Panc1 (cell line): ENCODE measurements around the gene VAC14. TPM values are rescaled to one million over a fixed set of nuclear protein-coding genes. Genes with fewer than 3 reads are reported as not detected.

Experiments
- ATAC-seq: fragments of 200-7000 bp; cut with Tn5 transposase; 2 replicates; pipeline ENCODE4 v1.9.1; 2020; ENCODE audit warnings: mild to moderate bottlenecking, moderate library complexity
- BruUV-seq: library from RNA; stranded (reverse); fragments of 400-500 nt; replicated peaks from 2 replicates; lab custom pipeline; 2021; lab: Mats Ljungman, UMichigan
- CTCF ChIA-PET: fragments of 300-600 bp; sonication (Branson Sonifier 250); formaldehyde crosslinking; loops from one replicate; lab custom pipeline; 2022; ENCODE audit warnings: antibody characterized with exemption; lab: Charles Lee
- POLR2A ChIA-PET: fragments of 300-600 bp; sonication (Branson Sonifier 250); formaldehyde crosslinking; loops from one replicate; lab custom pipeline; 2022; ENCODE audit warnings: antibody characterized with exemption; lab: Charles Lee
- DNase-seq: peaks from one replicate; pipeline ENCODE4 v3.0.0-alpha.2; 2010; ENCODE audit warnings: low read depth, low spot score
- H3K27ac ChIP-seq: 2 replicates; pipeline ENCODE4 v1.5.1; 2011; ENCODE audit warnings: mild to moderate bottlenecking, low read length, inconsistent platforms
- H3K27me3 ChIP-seq: fragments of 200-500 bp; sonication (Bioruptor generic); 2 replicates; pipeline ENCODE4 v1.6.0; 2014; ENCODE audit warnings: low read length, inconsistent platforms; ENCODE audit not compliant: control insufficient read depth, insufficient read depth
- H3K36me3 ChIP-seq: fragments of 200-500 bp; sonication (Bioruptor generic); 2 replicates; pipeline ENCODE4 v1.5.1; 2014; ENCODE audit warnings: inconsistent platforms, mild to moderate bottlenecking, low read length, moderate library complexity; ENCODE audit not compliant: control insufficient read depth, insufficient read depth
- H3K4me1 ChIP-seq: 2 replicates; pipeline ENCODE4 v1.5.1; 2011; ENCODE audit warnings: inconsistent platforms, mild to moderate bottlenecking, low read length, moderate library complexity; ENCODE audit not compliant: control insufficient read depth, insufficient read depth
- H3K4me3 ChIP-seq, 2 experiments: 2 replicates each; pipeline ENCODE4 v1.5.1; 2011 to 2012; ENCODE audit warnings: low read depth in 2 of 2, low read length in 2 of 2, mild to moderate bottlenecking in 2 of 2, inconsistent platforms in 1 of 2, moderate library complexity in 1 of 2
- H3K9me3 ChIP-seq: fragments of 200-500 bp; sonication (Bioruptor generic); 2 replicates; pipeline ENCODE4 v1.5.1; 2014; ENCODE audit warnings: low read depth, mild to moderate bottlenecking, inconsistent platforms, low read length, moderate library complexity; ENCODE audit not compliant: control insufficient read depth, insufficient read depth
- CTCF ChIP-seq: fragments of 450-650 bp; IDR thresholded peaks from 2 replicates; pipeline ENCODE4 v1.5.1; 2017; ENCODE audit warnings: mild to moderate bottlenecking
- POLR2AphosphoS5 ChIP-seq: IDR thresholded peaks from 2 replicates; pipeline ENCODE4 v1.6.1; 2012; ENCODE audit warnings: mild to moderate bottlenecking, low read depth, low read length, moderate library complexity
- REST ChIP-seq, 2 experiments: IDR thresholded peaks; 2 replicates each; pipeline ENCODE4 v1.6.1; 2011 to 2012; ENCODE audit warnings: low read depth in 2 of 2, control low read depth in 1 of 2, low read length in 1 of 2, mild to moderate bottlenecking in 1 of 2, moderate library complexity in 1 of 2; ENCODE audit not compliant: insufficient read depth in 1 of 2
- SIN3A ChIP-seq: IDR thresholded peaks from 2 replicates; pipeline ENCODE4 v1.6.1; 2012; ENCODE audit warnings: low read depth, mild to moderate bottlenecking, low read length, moderate library complexity, borderline replicate concordance; ENCODE audit not compliant: insufficient read depth
- TCF7L2 ChIP-seq: IDR thresholded peaks from 2 replicates; pipeline ENCODE4 v1.6.1; 2011; ENCODE audit warnings: mild to moderate bottlenecking, low read depth, low read length, inconsistent platforms
- in situ Hi-C: cut with HindIII; loops from 2 replicates; pipeline ENCODE4 v1.10.0; 2016; ENCODE audit warnings: low sequenced_read_pairs, low pct_unique_long_range_greater_than_20kb
- intact Hi-C: fragments of 100-400 bp; cut with micrococcal nuclease; formaldehyde crosslinking; loops from one replicate; pipeline ENCODE4 v1.10.0; 2022; ENCODE audit not compliant: unreplicated experiment
- total RNA-seq: library from RNA; stranded (reverse); gene quantifications from one replicate; pipeline ENCODE4 v1.2.1, GENCODE V29; 2021; ENCODE audit not compliant: unreplicated experiment

The VAC14 gene
- total RNA-seq, 1 experiment from 2014 or later = 37.9 TPM

GRCh38 chr16:70777973-70778406, 23.0 kb downstream of the VAC14 start:
- ChIA-PET POLR2A (no interaction called here), CTCF (no interaction called here)
- Histone ChIP-seq H3K27me3 (no peaks in the 10 kb centered on the region), H3K4me1 (no peaks in the 10 kb centered on the region), H3K9me3 (no peaks in the 10 kb centered on the region), H3K4me3 (no peak overlapping the region), H3K36me3 (no peaks in the 10 kb centered on the region; the same call in 1 of the 2 replicates), H3K27ac (no peak overlapping the region)
- in situ Hi-C loops (no loop called here), intact Hi-C loops (no loop called here)
- no TSS peak for BruUV-seq
- ATAC-seq (0 out of 2 replicates have a peak, but pooled peaks have one; percentile 46), DNase-seq (no peak)
- TF ChIP-seq SIN3A (no peak), POLR2AphosphoS5 (no peak), REST (IDR thresholded peaks at IDR 0.05; ENCODE audit: insufficient read depth in 1 of 2, low read depth in 2 of 2, low read length in 1 of 2) (no peak), TCF7L2 (no peak), CTCF (no peak)

GRCh38 chr16:70777496-70777895, 23.5 kb downstream of the VAC14 start:
- CTCF ChIA-PET = no interaction called here
- H3K4me3 ChIP-seq = no peak overlapping the region
- DNase-seq (no peak), ATAC-seq (no peak)
- H3K36me3 ChIP-seq = no peaks in the 10 kb centered on the region; the same call in 1 of the 2 replicates
- H3K27me3 ChIP-seq = no peaks in the 10 kb centered on the region
- H3K4me1 ChIP-seq = no peaks in the 10 kb centered on the region
- no TSS peak for BruUV-seq
- intact Hi-C loops (no loop called here), in situ Hi-C loops (no loop called here)
- POLR2A ChIA-PET = no interaction called here
- TF ChIP-seq REST (IDR thresholded peaks at IDR 0.05; ENCODE audit: insufficient read depth in 1 of 2, low read depth in 2 of 2, low read length in 1 of 2) (no peak), CTCF (no peak), SIN3A (no peak), TCF7L2 (no peak), POLR2AphosphoS5 (no peak)
- no peaks in the 10 kb centered on the region for H3K9me3 ChIP-seq
- no peak overlapping the region for H3K27ac ChIP-seq
